Measurements from ENCODE around the gene POMT1. TPM values are rescaled to one million over a fixed set of nuclear protein-coding genes. Genes with fewer than 3 reads are reported as not detected.

Gene POMT1
- polyA plus RNA-seq, 1 of the 3 experiments (the other 2 are of a cell fraction): 44.5 TPM

- no peak overlapping the region for H2AFZ ChIP-seq (ENCODE audit: low read depth)
- no peak overlapping the region for H3K4me2 ChIP-seq
- H3K27me3 ChIP-seq (ENCODE audit: insufficient read depth): no peaks in the 10 kb centered on the region
- H3K9ac ChIP-seq: no peak overlapping the region
- no peak for DNase-seq
- peaks cover 6% of the 10 kb centered on the region for H3F3A ChIP-seq (replicated peaks; ENCODE audit: insufficient read depth)
- H3K9me3 ChIP-seq: no peaks in the 10 kb centered on the region
- TF ChIP-seq GABPA (IDR thresholded peaks at IDR 0.05; ENCODE audit: low read depth) (no peak), SMC3 (IDR thresholded peaks at IDR 0.05; ENCODE audit: low read depth, low read length) (no peak), FOXJ3 (CRISPR knock-in tag; IDR thresholded peaks at IDR 0.05) (no peak), EZH2phosphoT487 (IDR thresholded peaks at IDR 0.05; ENCODE audit: borderline replicate concordance, low read depth) (no peak), RFX5 (IDR thresholded peaks at IDR 0.05; ENCODE audit: low read length) (no peak), FOXM1 (IDR thresholded peaks at IDR 0.05; ENCODE audit: low read depth) (no peak), MAX (IDR thresholded peaks at IDR 0.05; ENCODE audit: low read depth) (no peak), USF2 (IDR thresholded peaks at IDR 0.05; ENCODE audit: borderline replicate concordance, low read depth, low read length) (no peak), GATA2 (CRISPR knock-in tag; IDR thresholded peaks at IDR 0.05) (no peak), ELF1 (IDR thresholded peaks at IDR 0.05) (no peak), REST (IDR thresholded peaks at IDR 0.05; ENCODE audit: low read depth, low read length) (no peak)
- TF ChIP-seq, protein P1, sequence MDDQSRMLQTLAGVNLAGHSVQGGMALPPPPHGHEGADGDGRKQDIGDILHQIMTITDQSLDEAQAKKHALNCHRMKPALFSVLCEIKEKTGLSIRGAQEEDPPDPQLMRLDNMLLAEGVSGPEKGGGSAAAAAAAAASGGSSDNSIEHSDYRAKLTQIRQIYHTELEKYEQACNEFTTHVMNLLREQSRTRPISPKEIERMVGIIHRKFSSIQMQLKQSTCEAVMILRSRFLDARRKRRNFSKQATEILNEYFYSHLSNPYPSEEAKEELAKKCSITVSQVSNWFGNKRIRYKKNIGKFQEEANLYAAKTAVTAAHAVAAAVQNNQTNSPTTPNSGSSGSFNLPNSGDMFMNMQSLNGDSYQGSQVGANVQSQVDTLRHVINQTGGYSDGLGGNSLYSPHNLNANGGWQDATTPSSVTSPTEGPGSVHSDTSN (IDR thresholded peaks at IDR 0.05): no peak
- TF ChIP-seq, protein P2, sequence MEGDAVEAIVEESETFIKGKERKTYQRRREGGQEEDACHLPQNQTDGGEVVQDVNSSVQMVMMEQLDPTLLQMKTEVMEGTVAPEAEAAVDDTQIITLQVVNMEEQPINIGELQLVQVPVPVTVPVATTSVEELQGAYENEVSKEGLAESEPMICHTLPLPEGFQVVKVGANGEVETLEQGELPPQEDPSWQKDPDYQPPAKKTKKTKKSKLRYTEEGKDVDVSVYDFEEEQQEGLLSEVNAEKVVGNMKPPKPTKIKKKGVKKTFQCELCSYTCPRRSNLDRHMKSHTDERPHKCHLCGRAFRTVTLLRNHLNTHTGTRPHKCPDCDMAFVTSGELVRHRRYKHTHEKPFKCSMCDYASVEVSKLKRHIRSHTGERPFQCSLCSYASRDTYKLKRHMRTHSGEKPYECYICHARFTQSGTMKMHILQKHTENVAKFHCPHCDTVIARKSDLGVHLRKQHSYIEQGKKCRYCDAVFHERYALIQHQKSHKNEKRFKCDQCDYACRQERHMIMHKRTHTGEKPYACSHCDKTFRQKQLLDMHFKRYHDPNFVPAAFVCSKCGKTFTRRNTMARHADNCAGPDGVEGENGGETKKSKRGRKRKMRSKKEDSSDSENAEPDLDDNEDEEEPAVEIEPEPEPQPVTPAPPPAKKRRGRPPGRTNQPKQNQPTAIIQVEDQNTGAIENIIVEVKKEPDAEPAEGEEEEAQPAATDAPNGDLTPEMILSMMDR (IDR thresholded peaks at IDR 0.05): no peak
- TF ChIP-seq, protein P3, sequence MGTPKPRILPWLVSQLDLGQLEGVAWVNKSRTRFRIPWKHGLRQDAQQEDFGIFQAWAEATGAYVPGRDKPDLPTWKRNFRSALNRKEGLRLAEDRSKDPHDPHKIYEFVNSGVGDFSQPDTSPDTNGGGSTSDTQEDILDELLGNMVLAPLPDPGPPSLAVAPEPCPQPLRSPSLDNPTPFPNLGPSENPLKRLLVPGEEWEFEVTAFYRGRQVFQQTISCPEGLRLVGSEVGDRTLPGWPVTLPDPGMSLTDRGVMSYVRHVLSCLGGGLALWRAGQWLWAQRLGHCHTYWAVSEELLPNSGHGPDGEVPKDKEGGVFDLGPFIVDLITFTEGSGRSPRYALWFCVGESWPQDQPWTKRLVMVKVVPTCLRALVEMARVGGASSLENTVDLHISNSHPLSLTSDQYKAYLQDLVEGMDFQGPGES (IDR thresholded peaks at IDR 0.05; ENCODE audit: low read depth, low read length): no peak
- no peak overlapping the region for H3K27ac ChIP-seq (ENCODE audit: low read depth in 2 of 2, low read length in 1 of 2)
- ChIA-PET CTCF (interaction anchor here (1.0 to 2.1 kb wide), 4 partner anchors 8 to 47 kb away, joined by 4 to 6 read pairs (median 4); no protein-coding TSS in a partner anchor), POLR2A (no interaction called here)
- H3K36me3 ChIP-seq (replicated peaks in 1 of 2; ENCODE audit: control insufficient read depth in 1 of 2, insufficient read depth in 2 of 2, low read length in 1 of 2): peaks cover 65 to 92% of the 10 kb centered on the region in 2 experiments
- peaks cover 66% of the 10 kb centered on the region for H4K20me1 ChIP-seq (ENCODE audit: insufficient read depth)
- H3K79me2 ChIP-seq (ENCODE audit: insufficient read depth): peaks cover 60% of the 10 kb centered on the region
- no peaks in the 10 kb centered on the region for H3K9me2 ChIP-seq
- 95% methylated on average over 39 of the region's 46 CpGs for WGBS (ENCODE audit: low lambda C conversion rate)
- H3K4me3 ChIP-seq (ENCODE audit: low read depth in 2 of 2, low read length in 1 of 2): no peak overlapping the region
- no peaks in the 10 kb centered on the region; a peak in 1 of 4 replicates for H3K4me1 ChIP-seq (ENCODE audit: control insufficient read depth in 1 of 2, insufficient read depth in 2 of 2, low read depth in 1 of 2, low read length in 1 of 2)
These were observed 27.4 kb upstream of the POMT1 start for GRCh38 chr9:131475111-131475955.
